ENCODE data around the gene TEX55. TPM values are rescaled to one million over a fixed set of nuclear protein-coding genes. Genes with fewer than 3 reads are reported as not detected.

TEX55 gene
- not detected in 2 replicates for total RNA-seq

DNA sequence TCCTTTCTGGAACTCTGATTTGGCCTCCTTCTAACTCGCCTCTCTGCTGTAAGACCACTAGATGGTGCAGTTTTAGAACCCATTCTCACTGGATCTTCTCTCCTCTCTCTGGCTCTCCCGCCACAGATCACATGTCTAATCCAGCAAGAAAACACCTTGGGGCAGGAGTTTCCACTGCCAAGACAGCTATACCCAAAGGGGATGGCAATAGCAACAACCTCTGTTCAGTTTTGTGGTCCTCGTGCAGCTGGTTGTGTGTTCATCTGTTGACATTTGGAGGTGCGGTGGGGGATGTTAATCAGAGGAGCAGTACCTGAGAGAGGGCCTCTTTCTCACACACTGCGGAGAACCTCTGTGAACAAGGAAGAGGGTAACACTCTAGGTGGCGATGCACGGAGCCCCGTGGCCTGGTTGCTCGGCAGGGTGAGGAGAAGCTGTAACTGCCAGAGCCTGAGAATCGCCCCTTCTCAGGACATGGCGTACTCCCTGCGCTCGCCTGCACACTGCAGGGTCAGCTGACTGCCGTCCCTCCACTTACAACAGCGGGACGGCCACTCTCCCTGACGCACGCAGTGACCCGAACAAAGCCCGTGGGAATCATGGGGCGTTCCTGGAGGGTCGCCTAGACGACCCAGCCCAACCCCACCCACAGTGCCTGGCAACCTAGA is at the start of gene TEX55:
Gene TEX55 (plus strand): TSS at position 666 of the 668 bp plus-strand sequence. CDS start 25 bp downstream, outside the sequence.

DNA sequence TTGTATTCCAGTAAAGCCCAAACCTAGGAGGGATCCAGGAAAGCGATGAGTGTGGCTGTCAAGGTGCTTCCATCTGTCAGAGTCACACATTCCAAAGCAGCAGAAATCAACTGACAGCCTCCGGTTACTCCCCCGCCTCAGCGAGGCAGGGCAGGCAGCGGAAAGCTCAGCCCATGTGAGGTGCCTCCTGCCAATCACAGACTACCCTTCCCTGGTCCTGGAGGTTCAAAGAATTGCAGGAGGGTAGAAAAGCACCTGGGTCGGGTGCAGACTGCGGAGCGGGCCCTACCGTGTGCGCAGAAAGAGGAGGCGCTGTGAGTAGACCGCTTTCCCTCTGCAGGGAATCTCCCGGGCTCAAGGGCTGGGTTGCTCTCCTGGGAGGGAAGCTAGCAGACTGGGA is 27.4 kb downstream of the TEX55 start, which contains the start of gene UPK1B:
Gene UPK1B (plus strand): TSS at position 274 of the 400 bp plus-strand sequence. CDS start 13,144 bp downstream, outside the sequence.

Other genes starting within 250 kb of the TEX55 start
- 0.14 TPM in 1 of 2 replicates, not detected in the other for gene IGSF11, start 111.3 kb upstream of the TEX55 start, total RNA-seq
- gene UPK1B, start 27.4 kb downstream of the TEX55 start, total RNA-seq: 179 and 199 TPM in 2 replicates
- 34.3 and 51.7 TPM in 2 replicates for gene B4GALT4, start 94.7 kb downstream of the TEX55 start, total RNA-seq
- 1.1 and 2.3 TPM in 2 replicates for gene ARHGAP31, start 148.2 kb downstream of the TEX55 start, total RNA-seq

Data from airway epithelial cell (primary cell).